ENCODE results near the gene SLC39A3. TPM values are rescaled to one million over a fixed set of nuclear protein-coding genes. Genes with fewer than 3 reads are reported as not detected.

SLC39A3 gene
- total RNA-seq, 1 experiment from 2014 or later, result 28.2 TPM

DNA sequence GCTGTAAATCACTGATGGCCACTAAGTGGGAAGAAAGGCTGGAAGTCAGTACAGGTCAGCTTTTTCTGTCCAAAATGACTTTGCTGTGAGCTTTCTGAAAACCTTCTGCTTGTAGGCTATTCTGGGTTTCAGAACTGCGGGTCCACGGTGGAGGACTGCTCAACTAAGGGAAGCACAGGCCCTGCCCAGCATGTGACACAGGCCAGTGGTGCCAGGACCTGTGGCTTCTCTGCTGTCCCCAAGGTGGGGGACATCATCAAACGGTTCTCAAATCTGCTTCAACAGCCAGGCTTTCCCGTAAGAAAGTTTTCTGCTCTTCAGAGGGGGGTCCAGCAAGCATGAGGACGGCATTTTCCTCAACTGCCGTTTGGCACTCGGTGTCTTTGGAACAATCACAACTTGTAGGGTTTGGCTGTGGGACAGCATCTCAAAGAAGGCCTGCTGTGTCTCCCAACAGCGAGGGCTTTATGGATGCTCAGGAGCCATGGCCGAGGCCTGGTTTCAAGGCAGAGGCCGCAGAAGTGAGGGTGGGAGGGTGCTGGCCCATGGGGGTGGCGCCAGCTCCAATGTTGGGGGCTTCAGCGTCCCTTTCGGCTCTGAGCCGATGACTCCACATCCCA, 39.4 kb upstream of the SLC39A3 start:
- H3K4me1 Mint-ChIP-seq (ENCODE audit: low read depth, unreplicated experiment), result peaks cover 14% of the 10 kb centered on the region

GRCh38 chr19:2777952-2778683, 38.3 kb upstream of the SLC39A3 start:
- no peak for DNase-seq
- no peaks in the 10 kb centered on the region for H3K27me3 Mint-ChIP-seq (ENCODE audit: unreplicated experiment)
- peaks cover 21% of the 10 kb centered on the region for H3K36me3 Mint-ChIP-seq (ENCODE audit: insufficient read depth, unreplicated experiment)
- no peak overlapping the region for H3K27ac Mint-ChIP-seq (ENCODE audit: unreplicated experiment)
- CTCF ChIA-PET, result interaction anchor here (0.6 kb wide), 1 partner anchor 9 kb away, joined by 4 read pairs; no protein-coding TSS in a partner anchor
- no peak overlapping the region for H3K4me3 Mint-ChIP-seq (ENCODE audit: low read depth, unreplicated experiment)
- H3K4me1 Mint-ChIP-seq (ENCODE audit: low read depth, unreplicated experiment), result peaks cover 8% of the 10 kb centered on the region
- intact Hi-C loops (cut with micrococcal nuclease; ENCODE audit: unreplicated experiment), result no loop called here
- TF ChIP-seq, protein P1, sequence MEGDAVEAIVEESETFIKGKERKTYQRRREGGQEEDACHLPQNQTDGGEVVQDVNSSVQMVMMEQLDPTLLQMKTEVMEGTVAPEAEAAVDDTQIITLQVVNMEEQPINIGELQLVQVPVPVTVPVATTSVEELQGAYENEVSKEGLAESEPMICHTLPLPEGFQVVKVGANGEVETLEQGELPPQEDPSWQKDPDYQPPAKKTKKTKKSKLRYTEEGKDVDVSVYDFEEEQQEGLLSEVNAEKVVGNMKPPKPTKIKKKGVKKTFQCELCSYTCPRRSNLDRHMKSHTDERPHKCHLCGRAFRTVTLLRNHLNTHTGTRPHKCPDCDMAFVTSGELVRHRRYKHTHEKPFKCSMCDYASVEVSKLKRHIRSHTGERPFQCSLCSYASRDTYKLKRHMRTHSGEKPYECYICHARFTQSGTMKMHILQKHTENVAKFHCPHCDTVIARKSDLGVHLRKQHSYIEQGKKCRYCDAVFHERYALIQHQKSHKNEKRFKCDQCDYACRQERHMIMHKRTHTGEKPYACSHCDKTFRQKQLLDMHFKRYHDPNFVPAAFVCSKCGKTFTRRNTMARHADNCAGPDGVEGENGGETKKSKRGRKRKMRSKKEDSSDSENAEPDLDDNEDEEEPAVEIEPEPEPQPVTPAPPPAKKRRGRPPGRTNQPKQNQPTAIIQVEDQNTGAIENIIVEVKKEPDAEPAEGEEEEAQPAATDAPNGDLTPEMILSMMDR (IDR thresholded peaks at IDR 0.05; ENCODE audit: unreplicated experiment), result no peak
- no TSS peak for BruUV-seq (replicated peaks)
- H3K9me3 Mint-ChIP-seq (ENCODE audit: low read depth, unreplicated experiment), result no peaks in the 10 kb centered on the region

More for the DNA sequence above, 39.4 kb upstream of the SLC39A3 start:
- Mint-ChIP-seq H3K9me3 (ENCODE audit: low read depth, unreplicated experiment) (no peaks in the 10 kb centered on the region), H3K4me3 (ENCODE audit: low read depth, unreplicated experiment) (no peak overlapping the region), H3K27me3 (ENCODE audit: unreplicated experiment) (no peaks in the 10 kb centered on the region), H3K27ac (ENCODE audit: unreplicated experiment) (no peak overlapping the region), H3K36me3 (ENCODE audit: insufficient read depth, unreplicated experiment) (peaks cover 27% of the 10 kb centered on the region)
- CTCF ChIA-PET, result no interaction called here
- intact Hi-C loops (cut with micrococcal nuclease; ENCODE audit: unreplicated experiment), result no loop called here
- DNase-seq, result no peak
- no TSS peak for BruUV-seq (replicated peaks)
- TF ChIP-seq, protein P1 (IDR thresholded peaks at IDR 0.05; ENCODE audit: unreplicated experiment), result no peak

- Mint-ChIP-seq H3K9me3 (ENCODE audit: low read depth, unreplicated experiment) (no peaks in the 10 kb centered on the region), H3K4me1 (ENCODE audit: low read depth, unreplicated experiment) (peaks cover 8% of the 10 kb centered on the region), H3K4me3 (ENCODE audit: low read depth, unreplicated experiment) (no peak overlapping the region), H3K27me3 (ENCODE audit: unreplicated experiment) (no peaks in the 10 kb centered on the region), H3K36me3 (ENCODE audit: insufficient read depth, unreplicated experiment) (peaks cover 8% of the 10 kb centered on the region), H3K27ac (ENCODE audit: unreplicated experiment) (no peak overlapping the region)
- intact Hi-C loops (cut with micrococcal nuclease; ENCODE audit: unreplicated experiment), result no loop called here
- TF ChIP-seq, protein P1 (IDR thresholded peaks at IDR 0.05; ENCODE audit: unreplicated experiment), result no peak
- CTCF ChIA-PET, result no interaction called here
- BruUV-seq (replicated peaks), result no TSS peak
- no peak for DNase-seq
Observed at GRCh38 chr19:2775556-2776430, 36.0 kb upstream of the SLC39A3 start.

DNA sequence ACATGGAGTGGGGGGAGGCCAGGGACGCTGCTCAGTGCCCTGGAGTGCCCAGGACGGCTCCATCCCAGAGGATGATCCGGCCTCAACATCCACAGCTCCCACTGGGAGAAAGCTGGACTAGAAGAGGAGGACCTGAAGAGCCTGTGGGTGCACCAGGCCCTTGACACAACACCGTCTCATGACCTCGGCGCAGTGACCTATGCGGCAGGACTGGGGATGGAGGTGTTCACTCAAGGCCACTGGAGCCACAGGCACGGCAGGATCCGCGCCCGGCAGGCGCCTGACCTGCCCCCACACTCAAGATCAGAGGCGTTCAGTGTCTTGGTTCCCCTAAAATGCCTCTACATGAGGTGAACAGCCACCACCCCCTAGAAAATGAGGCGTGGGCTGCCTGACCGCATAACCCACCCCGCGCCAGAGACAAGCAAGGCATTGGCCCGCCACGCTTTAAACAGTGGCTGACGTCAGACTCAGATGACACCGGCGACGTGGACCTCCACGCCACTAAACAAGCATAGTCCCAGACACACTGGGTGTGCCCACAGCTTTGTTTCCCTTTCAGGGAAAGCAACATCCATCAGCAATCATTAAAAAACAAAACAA, 35.2 kb upstream of the SLC39A3 start:
- H3K4me3 Mint-ChIP-seq (ENCODE audit: low read depth, unreplicated experiment), result no peak overlapping the region
- intact Hi-C loops (cut with micrococcal nuclease; ENCODE audit: unreplicated experiment), result no loop called here
- no TSS peak for BruUV-seq (replicated peaks)
- TF ChIP-seq, protein P1 (IDR thresholded peaks at IDR 0.05; ENCODE audit: unreplicated experiment), result no peak
- no peaks in the 10 kb centered on the region for H3K27me3 Mint-ChIP-seq (ENCODE audit: unreplicated experiment)
- H3K36me3 Mint-ChIP-seq (ENCODE audit: insufficient read depth, unreplicated experiment), result peaks cover 8% of the 10 kb centered on the region
- CTCF ChIA-PET, result no interaction called here
- H3K27ac Mint-ChIP-seq (ENCODE audit: unreplicated experiment), result no peak overlapping the region
- H3K9me3 Mint-ChIP-seq (ENCODE audit: low read depth, unreplicated experiment), result no peaks in the 10 kb centered on the region
- no peak for DNase-seq
- peaks cover 3% of the 10 kb centered on the region for H3K4me1 Mint-ChIP-seq (ENCODE audit: low read depth, unreplicated experiment)
